Retinal pigment epithelial cell (primary cell): ENCODE data around the gene KIRREL2.
"Not testable (repeated sequence)": the region's sequence is repeated elsewhere in the genome, so short reads cannot be mapped to it uniquely, and the experiment has no call there.

Source experiments
- DNase-seq: peaks from one replicate; pipeline ENCODE4 v3.0.0-alpha.2; 2010; ENCODE audit warnings: low read depth
- H3K4me3 ChIP-seq: 2 replicates; pipeline ENCODE4 v1.5.1; 2011; ENCODE audit warnings: mild to moderate bottlenecking, low read length, control low read depth, moderate library complexity
- CTCF ChIP-seq: conservative IDR thresholded peaks from 2 replicates; pipeline ENCODE4 v1.5.1; 2011; ENCODE audit warnings: low read depth, low read length, control low read depth, inconsistent platforms

Gene KIRREL2

GRCh38 chr19:35833972-35834371 is 22.7 kb upstream of the KIRREL2 start:
- no peak for DNase-seq
- H3K4me3 ChIP-seq, result no peak overlapping the region
- no peak for TF ChIP-seq CTCF

- not testable (repeated sequence) for DNase-seq, H3K4me3 ChIP-seq
These were observed 20.6 kb upstream of the KIRREL2 start for GRCh38 chr19:35836096-35836495.

DNA sequence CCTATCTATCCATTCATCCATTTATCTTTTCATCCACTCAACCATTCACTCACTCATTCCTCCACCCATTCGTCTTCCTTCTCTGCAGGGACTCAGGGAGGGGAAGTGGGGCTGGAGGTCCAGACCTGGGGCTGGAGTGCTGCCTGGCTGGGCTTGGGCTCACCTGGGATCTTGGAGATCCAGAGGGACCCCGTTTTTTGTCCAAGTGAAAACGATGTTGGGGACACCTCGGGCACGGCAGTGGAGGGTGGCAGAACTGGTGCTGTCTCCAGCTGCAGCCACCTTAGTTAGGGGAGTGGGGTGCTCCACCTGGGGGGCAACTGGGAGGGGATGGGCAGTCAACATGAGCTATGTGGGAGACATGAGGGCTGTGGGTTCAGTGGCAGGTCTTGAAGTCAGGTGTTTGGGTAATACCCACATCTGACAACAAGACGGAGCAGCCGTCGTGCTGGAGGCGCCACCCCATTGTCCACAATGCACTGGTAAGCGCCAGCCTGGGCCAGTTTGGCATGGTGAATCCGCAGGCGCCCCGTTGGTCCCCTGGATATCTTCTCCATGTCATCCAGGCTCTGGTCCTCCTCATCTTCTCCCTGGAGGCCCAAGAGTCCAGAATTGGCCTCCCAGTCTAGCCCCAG is 14.6 kb upstream of the KIRREL2 start:
- DNase-seq, result no peak
- TF ChIP-seq CTCF, result no peak
- no peak overlapping the region for H3K4me3 ChIP-seq

- no peak for TF ChIP-seq CTCF
- no peak for DNase-seq
- no peak overlapping the region for H3K4me3 ChIP-seq
These were observed 13.9 kb upstream of the KIRREL2 start for GRCh38 chr19:35842666-35843272.

DNA sequence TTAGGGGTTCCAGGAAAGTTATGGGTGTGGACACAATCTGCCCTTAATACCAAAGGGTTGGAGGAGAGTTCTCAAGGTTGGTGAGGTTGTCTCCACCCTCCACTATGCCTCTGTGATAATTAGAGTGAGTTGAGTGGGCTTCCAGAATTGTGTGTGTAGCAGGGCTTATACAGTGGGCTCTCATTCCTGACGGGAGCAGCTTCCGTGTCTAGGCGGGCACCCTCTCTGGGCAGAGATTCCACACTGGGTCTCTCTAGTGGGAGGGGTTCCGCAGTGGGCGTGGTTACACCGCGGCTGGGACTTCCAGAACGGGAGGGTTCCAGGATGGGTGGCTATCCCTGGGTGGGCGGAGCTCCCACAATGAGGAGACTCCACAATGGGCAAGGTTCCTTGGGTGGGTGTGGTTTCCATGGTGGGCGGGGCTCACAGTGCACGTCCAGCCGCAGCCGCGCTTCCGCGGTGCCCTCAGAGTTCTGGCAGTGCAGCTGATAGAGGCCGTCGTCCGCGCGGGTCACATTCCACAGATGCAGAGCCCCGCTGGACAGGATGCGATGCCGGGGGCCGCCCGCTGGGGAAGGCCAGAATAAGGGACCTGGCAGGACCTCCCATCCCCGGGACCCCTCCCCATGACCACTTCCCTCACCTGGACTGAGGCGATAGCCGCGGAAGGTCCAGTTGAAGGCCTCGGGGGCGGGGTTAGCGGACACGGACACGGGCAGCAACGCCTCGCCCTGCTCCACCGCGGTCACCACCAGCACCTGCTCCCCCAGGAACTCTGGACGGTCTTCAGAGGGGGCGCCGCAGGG is 12.8 kb upstream of the KIRREL2 start:
- TF ChIP-seq CTCF, result no peak
- H3K4me3 ChIP-seq, result no peak overlapping the region
- no peak for DNase-seq

DNA sequence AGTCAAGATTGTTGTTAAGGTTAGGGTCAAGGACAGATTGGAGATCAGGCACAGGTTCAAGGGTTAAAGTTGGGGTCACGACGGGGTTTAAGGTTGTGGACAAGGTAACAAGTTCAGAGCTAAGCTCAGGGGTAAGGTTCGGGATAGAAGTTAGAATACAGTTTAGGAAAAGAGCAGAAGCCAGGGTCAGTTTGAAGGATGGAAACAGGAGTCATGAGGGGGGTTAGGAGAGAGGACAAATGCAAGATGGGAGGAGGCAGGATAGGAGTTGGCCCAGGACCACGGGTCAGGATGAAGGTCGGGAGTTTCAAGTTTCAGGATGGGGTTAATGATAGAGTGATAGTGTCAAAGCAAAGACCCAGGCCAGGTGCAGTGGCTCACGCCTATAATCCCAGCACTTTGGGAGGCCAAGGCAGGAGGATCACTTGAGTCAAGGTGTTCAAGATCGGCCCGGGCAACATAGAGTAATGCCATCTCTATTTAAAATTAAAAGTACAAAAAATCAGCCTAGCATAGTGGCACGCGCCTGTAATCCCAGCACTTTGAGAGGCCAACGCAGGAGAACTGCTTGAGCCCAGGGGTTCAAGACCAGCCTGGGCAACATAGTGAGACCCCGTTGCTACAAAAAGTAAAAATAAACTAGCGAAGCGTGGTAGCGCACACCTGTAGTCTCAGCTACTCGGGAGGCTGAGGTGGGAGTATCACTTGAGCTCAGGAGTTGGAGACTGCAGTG is 12.1 kb upstream of the KIRREL2 start:
- H3K4me3 ChIP-seq, result no peak overlapping the region
- TF ChIP-seq CTCF, result no peak
- no peak for DNase-seq
